Measurements from ENCODE around the gene AMY1B. TPM values are rescaled to one million over a fixed set of nuclear protein-coding genes. Genes with fewer than 3 reads are reported as not detected.
"Not testable (repeated sequence)": the region's sequence is repeated elsewhere in the genome, so short reads cannot be mapped to it uniquely, and the experiment has no call there.

Gene AMY1B
- polyA plus RNA-seq, 4 donors = not detected

GRCh38 chr1:103641194-103641593 lies 54.8 kb downstream of the AMY1B start:
- WGBS, 3 donors = no CpG with 5 or more reads among the region's 3 CpGs
- not testable (repeated sequence) for H3K27ac ChIP-seq (ENCODE audit: low read depth in 1 of 3, low read length in 2 of 3); H3K4me3 ChIP-seq (ENCODE audit: low read depth in 1 of 3, low read length in 3 of 3); FAIRE-seq; H3K36me3 ChIP-seq (ENCODE audit: control insufficient read depth in 3 of 3, insufficient read depth in 2 of 3, low read depth in 1 of 3, low read length in 3 of 3); DNase-seq; H3K4me1 ChIP-seq (ENCODE audit: control insufficient read depth in 3 of 3, insufficient read depth in 2 of 3, low read depth in 1 of 3, low read length in 2 of 3); H3K27me3 ChIP-seq (ENCODE audit: control insufficient read depth in 3 of 3, insufficient read depth in 3 of 3, low read length in 3 of 3); H3K9me3 ChIP-seq (ENCODE audit: control insufficient read depth in 2 of 2, insufficient read depth in 1 of 2, low read depth in 1 of 2, low read length in 1 of 2)

Other genes starting within 250 kb of the AMY1B start
- gene RNPC3, start 170.5 kb downstream of the AMY1B start, polyA plus RNA-seq = 10 to 100 TPM in 1 of 4 donors, 1 to 10 TPM in 3; 3.1 to 44.8 (median 7.4) TPM
- gene AMY2B, start 124.6 kb downstream of the AMY1B start, polyA plus RNA-seq = 10 to 100 TPM in 3 of 4 donors, 1 to 10 TPM in 1; 5.7 to 33.3 (median 24.0) TPM
- 1 to 10 TPM in 2 of 4 donors, not detected in 2; 1.6 to 2.7 TPM for gene AMY2A, start 78.8 kb downstream of the AMY1B start, polyA plus RNA-seq
- gene AMY1A, start 40.5 kb downstream of the AMY1B start, polyA plus RNA-seq = not detected
- gene AMY1C, start 53.7 kb upstream of the AMY1B start, polyA plus RNA-seq = not detected